ENCODE measurements around the gene PRORP. TPM values are rescaled to one million over a fixed set of nuclear protein-coding genes. Genes with fewer than 3 reads are reported as not detected.

The PRORP gene
- total and polyA plus RNA-seq, 2 of the 8 experiments (the other 6 are each of a cell fraction or from before 2014, with no cell fraction given): 30.0 to 44.8 TPM

GRCh38 chr14:35158491-35158890 lies 36.1 kb downstream of the PRORP start:
- H3K27ac ChIP-seq (ENCODE audit: low read depth, low read length): no peak overlapping the region
- H2BK15ac ChIP-seq (ENCODE audit: low read length): no peak overlapping the region
- CTCF ChIA-PET (ENCODE audit: partially characterized antibody): interaction anchor here (0.8 to 5.2 kb wide), 2 partner anchors 17 to 478 kb away, joined by 3 to 26 read pairs; no protein-coding TSS in a partner anchor
- TF ChIP-seq TBP (IDR thresholded peaks at IDR 0.05; ENCODE audit: low read depth, low read length): no peak
- TF ChIP-seq MAFK (IDR thresholded peaks at IDR 0.05; ENCODE audit: low read depth, low read length): no peak
- no peak for TF ChIP-seq EP300 (IDR thresholded peaks at IDR 0.05; ENCODE audit: borderline replicate concordance in 1 of 2, low read depth in 2 of 2, low read length in 2 of 2)
- TF ChIP-seq NANOG (IDR thresholded peaks at IDR 0.05; ENCODE audit: insufficient read depth, low read depth, low read length, poor library complexity, severe bottlenecking): no peak
- TF ChIP-seq CBX8 (IDR thresholded peaks at IDR 0.05; ENCODE audit: borderline replicate concordance, low read depth, low read length): no peak
- no peak for TF ChIP-seq RFX5 (IDR thresholded peaks at IDR 0.05; ENCODE audit: borderline replicate concordance, low read depth, low read length)
- no peak for TF ChIP-seq HDAC2 (IDR thresholded peaks at IDR 0.05; ENCODE audit: borderline replicate concordance in 1 of 2, low read depth in 2 of 2, low read length in 2 of 2)
- no peak for TF ChIP-seq ASH2L (IDR thresholded peaks at IDR 0.05; ENCODE audit: low read length)
- TF ChIP-seq POLR2AphosphoS5 (IDR thresholded peaks at IDR 0.05; ENCODE audit: low read depth, low read length): no peak
- TF ChIP-seq CEBPB (IDR thresholded peaks at IDR 0.05; ENCODE audit: low read depth, low read length): no peak
- TF ChIP-seq TAF1 (IDR thresholded peaks at IDR 0.05; ENCODE audit: low read depth, low read length): no peak

More at GRCh38 chr14:35158491-35158890, 36.1 kb downstream of the PRORP start:
- no peak overlapping the region for H3K9ac ChIP-seq (replicated peaks in 1 of 4; ENCODE audit: extremely low read depth in 1 of 4, low read depth in 3 of 4, low read length in 3 of 4)
- H3K4me3 ChIP-seq (ENCODE audit: extremely low read depth in 1 of 4, insufficient read depth in 2 of 4, low read depth in 3 of 4, low read length in 4 of 4): no peak overlapping the region
- H4K91ac ChIP-seq (replicated peaks; ENCODE audit: insufficient read length, low read length): no peak overlapping the region
- H3K14ac ChIP-seq (ENCODE audit: insufficient read length): no peak overlapping the region
- H3K23ac ChIP-seq (ENCODE audit: insufficient read length): no peak overlapping the region
- 87% methylated on average over 2 of the region's 2 CpGs; no CpG with 5 or more reads in 1 of the 2 experiments for WGBS, 2 experiments (ENCODE audit: extremely low coverage in 1 of 2, insufficient coverage in 1 of 2, insufficient read length in 1 of 2, insufficient replicate concordance in 2 of 2, low coverage in 1 of 2, low lambda C conversion rate in 2 of 2, missing lambda C conversion rate in 1 of 2)
- no peaks in the 10 kb centered on the region for H3K27me3 ChIP-seq (replicated peaks in 1 of 4; ENCODE audit: control insufficient read depth in 3 of 4, extremely low read depth in 1 of 4, insufficient read depth in 3 of 4, low read length in 3 of 4)
- H2AFZ ChIP-seq (ENCODE audit: low read length): no peak overlapping the region
- H4K20me1 ChIP-seq (replicated peaks in 1 of 2; ENCODE audit: control insufficient read depth in 1 of 2, insufficient read depth in 2 of 2, low read length in 2 of 2): no peaks in the 10 kb centered on the region
- no peak overlapping the region for H2AK5ac ChIP-seq (ENCODE audit: low read depth, low read length)
- H3K4me2 ChIP-seq (ENCODE audit: insufficient read depth in 1 of 2, low read depth in 2 of 2, low read length in 2 of 2): no peak overlapping the region
- H3K4ac ChIP-seq (replicated peaks; ENCODE audit: insufficient read length, low read depth, low read length): no peak overlapping the region
- no peak overlapping the region for H2BK20ac ChIP-seq (ENCODE audit: low read length)
- H2BK12ac ChIP-seq (ENCODE audit: low read depth, low read length): no peak overlapping the region
- H3K36me3 ChIP-seq (ENCODE audit: control insufficient read depth in 2 of 4, insufficient read depth in 4 of 4, low read length in 3 of 4): peaks cover 0 to 5% (median 0%) of the 10 kb centered on the region in 4 experiments; a peak in 1 of 8 replicates
- H4K8ac ChIP-seq (ENCODE audit: extremely low read depth, insufficient read depth, low read length): no peak overlapping the region
- no peak overlapping the region for H2BK5ac ChIP-seq (ENCODE audit: low read depth, low read length)
- DNase-seq (ENCODE audit: low read depth in 1 of 2, low spot score in 2 of 2) (no peak), FAIRE-seq (no peak)
- no peak overlapping the region for H3K18ac ChIP-seq (ENCODE audit: extremely low read depth, low read length)
- no peaks in the 10 kb centered on the region for H3K79me2 ChIP-seq (ENCODE audit: control insufficient read depth in 1 of 2, insufficient read depth in 2 of 2, low read length in 2 of 2)
- no peak overlapping the region for H4K5ac ChIP-seq (ENCODE audit: insufficient read length, low read depth, low read length)
- POLR2A ChIA-PET (ENCODE audit: partially characterized antibody): no interaction called here
- H3K23me2 ChIP-seq (ENCODE audit: low read depth, low read length): no peaks in the 10 kb centered on the region
- H2BK120ac ChIP-seq (replicated peaks; ENCODE audit: low read depth, low read length): no peak overlapping the region
- H3K56ac ChIP-seq (replicated peaks; ENCODE audit: insufficient read length, low read depth, low read length): no peak overlapping the region
- H3K4me1 ChIP-seq (replicated peaks in 1 of 4; ENCODE audit: control insufficient read depth in 3 of 4, insufficient read depth in 4 of 4, low read length in 3 of 4): peaks cover 0 to 4% (median 0%) of the 10 kb centered on the region in 4 experiments; a peak in 3 of 7 replicates
- no peaks in the 10 kb centered on the region for H3K9me3 ChIP-seq (ENCODE audit: insufficient read depth in 2 of 2, low read depth in 1 of 2, low read length in 1 of 2)
- H3K79me1 ChIP-seq (ENCODE audit: low read depth, low read length): no peaks in the 10 kb centered on the region; the same call in 1 of the 2 replicates

Measured in H1 (cell line).